Thyroid gland (tissue), 4 donors: ENCODE measurements around the gene SUN2.

Source experiments
- POLR2A ChIP-seq, 2 donors: fragments of 450-650 bp; IDR thresholded peaks; one replicate each; pipeline ENCODE4 v1.6.1; 2017; ENCODE audit warnings: antibody characterized with exemption in 2 of 2, mild to moderate bottlenecking in 2 of 2, moderate library complexity in 1 of 2
- TF ChIP-seq, protein P1 (sequence below), 6 experiments: fragments of 200-600 bp in 3 of 6; fragments of 450-650 bp in 3 of 6; sonication (generic) in 3 of 6; IDR thresholded peaks; one replicate each; pipeline ENCODE4 v1.5.1; 2016 to 2019; ENCODE audit warnings: antibody characterized with exemption in 6 of 6, mild to moderate bottlenecking in 2 of 6, inconsistent platforms in 1 of 6, moderate library complexity in 1 of 6

DNA sequence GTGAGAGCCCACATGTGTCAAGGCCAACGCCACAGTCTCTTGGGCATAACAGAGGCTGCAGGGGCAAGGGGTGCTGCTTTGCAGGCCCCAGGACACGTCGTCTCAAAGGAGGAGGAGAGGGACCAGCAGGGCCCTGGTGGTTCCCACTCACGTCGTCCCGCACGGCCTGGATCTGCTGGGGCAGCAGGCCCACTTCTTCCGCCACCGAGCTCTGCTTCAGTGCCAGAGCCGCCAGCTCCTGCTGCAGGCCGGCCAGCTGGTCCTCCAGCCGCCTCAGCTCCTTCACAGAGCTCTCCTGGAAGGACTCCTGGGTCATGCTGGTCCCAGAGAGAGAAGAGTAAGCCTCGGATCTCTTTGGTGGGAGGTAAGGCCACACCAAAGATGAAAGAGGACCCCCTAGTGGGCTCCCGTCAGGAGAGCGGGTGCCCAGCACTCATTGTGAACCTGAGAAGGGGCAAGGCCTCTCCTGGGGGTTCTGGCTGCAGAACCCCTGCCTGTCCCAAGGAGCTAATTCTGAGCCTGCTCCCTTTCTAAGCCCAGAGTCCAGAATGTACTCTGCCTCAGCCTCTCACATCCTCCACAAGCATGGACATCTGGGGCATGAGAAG, 15.6 kb downstream of the SUN2 start:
- TF ChIP-seq, protein P1, sequence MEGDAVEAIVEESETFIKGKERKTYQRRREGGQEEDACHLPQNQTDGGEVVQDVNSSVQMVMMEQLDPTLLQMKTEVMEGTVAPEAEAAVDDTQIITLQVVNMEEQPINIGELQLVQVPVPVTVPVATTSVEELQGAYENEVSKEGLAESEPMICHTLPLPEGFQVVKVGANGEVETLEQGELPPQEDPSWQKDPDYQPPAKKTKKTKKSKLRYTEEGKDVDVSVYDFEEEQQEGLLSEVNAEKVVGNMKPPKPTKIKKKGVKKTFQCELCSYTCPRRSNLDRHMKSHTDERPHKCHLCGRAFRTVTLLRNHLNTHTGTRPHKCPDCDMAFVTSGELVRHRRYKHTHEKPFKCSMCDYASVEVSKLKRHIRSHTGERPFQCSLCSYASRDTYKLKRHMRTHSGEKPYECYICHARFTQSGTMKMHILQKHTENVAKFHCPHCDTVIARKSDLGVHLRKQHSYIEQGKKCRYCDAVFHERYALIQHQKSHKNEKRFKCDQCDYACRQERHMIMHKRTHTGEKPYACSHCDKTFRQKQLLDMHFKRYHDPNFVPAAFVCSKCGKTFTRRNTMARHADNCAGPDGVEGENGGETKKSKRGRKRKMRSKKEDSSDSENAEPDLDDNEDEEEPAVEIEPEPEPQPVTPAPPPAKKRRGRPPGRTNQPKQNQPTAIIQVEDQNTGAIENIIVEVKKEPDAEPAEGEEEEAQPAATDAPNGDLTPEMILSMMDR (IDR thresholded peaks at IDR 0.05): no peak
- no peak for TF ChIP-seq POLR2A (IDR thresholded peaks at IDR 0.05)
